Measurements from ENCODE around the gene SAMD3.

GRCh38 chr6:130259557-130259956, 36.8 kb upstream of the SAMD3 start:
- no peak for TF ChIP-seq POLR2A (IDR thresholded peaks at IDR 0.05; ENCODE audit: low read length)
- TF ChIP-seq GATA1 (IDR thresholded peaks at IDR 0.05; ENCODE audit: low read depth, low read length): no peak
